PC-3 (cell line): Measurements from ENCODE around the gene CHMP6. TPM values are rescaled to one million over a fixed set of nuclear protein-coding genes. Genes with fewer than 3 reads are reported as not detected.

Experiments used
- ATAC-seq: fragments of 200-7000 bp; cut with Tn5 transposase; 2 replicates; pipeline ENCODE4 v1.9.1; 2020; ENCODE audit warnings: mild to moderate bottlenecking, moderate library complexity
- BruUV-seq: library from RNA; stranded (reverse); fragments of 400-500 nt; replicated peaks from 2 replicates; lab custom pipeline; 2021; lab: Mats Ljungman, UMichigan
- CTCF ChIA-PET: fragments of 300-600 bp; sonication (Branson Sonifier 250); formaldehyde crosslinking; loops from one replicate; lab custom pipeline; 2022; ENCODE audit warnings: antibody characterized with exemption; lab: Charles Lee
- POLR2A ChIA-PET: fragments of 300-600 bp; sonication (Branson Sonifier 250); formaldehyde crosslinking; loops from one replicate; lab custom pipeline; 2022; ENCODE audit warnings: antibody characterized with exemption; ENCODE audit not compliant: unreplicated experiment; lab: Charles Lee
- DNase-seq: peaks from one replicate; pipeline ENCODE4 v3.0.0-alpha.2; 2015
- H2AFZ ChIP-seq: fragments of 300-600 bp; sonication (generic); 2 replicates; pipeline ENCODE4 v1.6.0; 2016; ENCODE audit warnings: antibody characterized with exemption, low read length
- H3F3A ChIP-seq: fragments of 300-600 bp; sonication (generic); one replicate; pipeline ENCODE4 v1.6.0; 2017; ENCODE audit warnings: antibody characterized with exemption, low read length, control low read depth, mild to moderate bottlenecking; ENCODE audit not compliant: unreplicated experiment
- H3K27ac ChIP-seq: fragments of 300-600 bp; sonication (generic); 2 replicates; pipeline ENCODE4 v1.5.1; 2016; ENCODE audit warnings: mild to moderate bottlenecking, low read length
- H3K27me3 ChIP-seq: fragments of 300-600 bp; sonication (generic); 2 replicates; pipeline ENCODE4 v1.6.1; 2016; ENCODE audit warnings: low read length, mixed read lengths
- H3K36me3 ChIP-seq: fragments of 300-600 bp; sonication (generic); 2 replicates; pipeline ENCODE4 v1.6.1; 2016; ENCODE audit warnings: low read depth, mixed run types, low read length, mixed read lengths
- H3K4me1 ChIP-seq: fragments of 300-600 bp; sonication (generic); 2 replicates; pipeline ENCODE4 v1.5.1; 2016; ENCODE audit warnings: low read length; ENCODE audit not compliant: insufficient read depth
- H3K4me2 ChIP-seq: fragments of 300-600 bp; sonication (generic); 2 replicates; pipeline ENCODE4 v1.6.0; 2016; ENCODE audit warnings: low read length
- H3K4me3 ChIP-seq: fragments of 300-600 bp; sonication (generic); 2 replicates; pipeline ENCODE4 v1.5.1; 2016; ENCODE audit warnings: mild to moderate bottlenecking, low read length, mixed read lengths
- H3K79me2 ChIP-seq: fragments of 300-600 bp; sonication (generic); 2 replicates; pipeline ENCODE4 v1.6.1; 2017; ENCODE audit warnings: low read length, mixed read lengths
- H3K9ac ChIP-seq: fragments of 300-600 bp; sonication (generic); 2 replicates; pipeline ENCODE4 v1.6.0; 2016; ENCODE audit warnings: mild to moderate bottlenecking, low read length
- H3K9me2 ChIP-seq: fragments of 300-600 bp; sonication (generic); replicated peaks from 2 replicates; pipeline ENCODE4 v1.6.1; 2016; ENCODE audit warnings: mixed run types, low read length, mixed read lengths
- H3K9me3 ChIP-seq: fragments of 300-600 bp; sonication (generic); 2 replicates; pipeline ENCODE4 v1.6.1; 2016; ENCODE audit warnings: low read length, mixed read lengths
- H4K20me1 ChIP-seq: fragments of 300-600 bp; sonication (generic); 2 replicates; pipeline ENCODE4 v1.6.1; 2016; ENCODE audit warnings: low read length, mixed read lengths
- CTCF ChIP-seq: fragments of 300-600 bp; sonication (generic); conservative IDR thresholded peaks from 2 replicates; pipeline ENCODE4 v1.5.1; 2017; ENCODE audit warnings: antibody characterized with exemption, low read depth, mild to moderate bottlenecking, low read length
- EZH2 ChIP-seq: fragments of 300-600 bp; sonication (generic); IDR thresholded peaks from one replicate; pipeline ENCODE4 v1.6.1; 2017; ENCODE audit warnings: antibody characterized with exemption, mild to moderate bottlenecking, low read length; ENCODE audit not compliant: unreplicated experiment
- EZH2phosphoT487 ChIP-seq: fragments of 300-600 bp; sonication (generic); IDR thresholded peaks from 2 replicates; pipeline ENCODE4 v1.6.1; 2018; ENCODE audit warnings: mild to moderate bottlenecking, antibody characterized with exemption, low read length, borderline replicate concordance
- intact Hi-C: fragments of 100-400 bp; cut with micrococcal nuclease; formaldehyde crosslinking; loops from 2 replicates; pipeline ENCODE4 v1.9.0; 2023
- total RNA-seq: library from RNA; depleted of rRNA; stranded (reverse); fragments of >200 nt; gene quantifications from 2 replicates; pipeline ENCODE4 v1.2.3, GENCODE V29; 2014

CHMP6 gene
- total RNA-seq, 1 experiment from 2014 or later = 26.1 TPM

DNA sequence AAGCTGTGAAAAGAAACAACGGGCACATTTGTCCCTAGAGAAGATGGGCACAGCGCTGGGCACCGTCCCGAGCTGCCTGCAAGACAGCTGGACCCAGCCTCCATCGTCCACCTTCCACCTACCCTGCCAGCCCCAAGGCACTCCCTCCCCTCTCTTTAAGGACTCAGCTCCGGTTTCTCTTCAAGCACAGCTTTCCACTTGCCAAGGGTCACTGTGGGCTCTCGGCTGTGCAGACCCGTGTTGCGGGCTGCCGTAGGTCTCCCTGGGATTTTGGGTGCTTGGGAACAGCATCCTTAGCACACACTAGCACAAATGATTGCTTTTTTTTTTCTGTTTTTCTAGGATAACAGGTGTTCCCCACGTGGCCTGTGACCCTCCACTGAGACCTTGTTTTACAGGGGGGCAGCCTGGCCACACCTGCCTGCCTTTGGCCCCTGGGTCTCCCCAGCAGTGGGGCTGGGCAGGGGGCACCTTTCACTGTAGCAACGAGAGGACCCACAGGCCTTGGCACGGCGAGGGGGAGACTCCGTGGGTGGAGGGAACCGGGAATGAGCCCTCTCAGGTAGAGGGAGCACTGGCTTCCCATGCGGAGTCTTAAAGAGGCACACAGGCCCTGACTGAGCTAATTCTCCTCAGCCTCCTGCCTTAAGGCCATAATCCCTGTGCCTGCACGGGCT is 1.4 kb downstream of the CHMP6 start:
- TF ChIP-seq EZH2 (no peak), EZH2phosphoT487 (no peak), CTCF (no peak)
- Histone ChIP-seq H3K27me3 (no peaks in the 10 kb centered on the region), H3K27ac (no peak overlapping the region), H3K4me1 (peaks cover 41% of the 10 kb centered on the region), H3K4me2 (peak overlapping the region; percentile 93), H3K79me2 (peaks cover 16% of the 10 kb centered on the region), H3K4me3 (peak overlapping the region; percentile 93), H4K20me1 (no peaks in the 10 kb centered on the region), H3K9ac (peak overlapping the region; percentile 88; the same call in 1 of the 2 replicates), H3K9me3 (no peaks in the 10 kb centered on the region), H2AFZ (no peak overlapping the region), H3K9me2 (no peaks in the 10 kb centered on the region), H3K36me3 (peaks cover 7% of the 10 kb centered on the region; the same call in 1 of the 2 replicates), H3F3A (no peaks in the 10 kb centered on the region)
- DNase-seq (peak; percentile 31), ATAC-seq (0 out of 2 replicates have a peak, but pooled peaks have one; percentile 4)
- BruUV-seq = TSS peak; percentile 83
- POLR2A ChIA-PET = no interaction called here
- intact Hi-C loops = no loop called here
- CTCF ChIA-PET = no interaction called here

DNA sequence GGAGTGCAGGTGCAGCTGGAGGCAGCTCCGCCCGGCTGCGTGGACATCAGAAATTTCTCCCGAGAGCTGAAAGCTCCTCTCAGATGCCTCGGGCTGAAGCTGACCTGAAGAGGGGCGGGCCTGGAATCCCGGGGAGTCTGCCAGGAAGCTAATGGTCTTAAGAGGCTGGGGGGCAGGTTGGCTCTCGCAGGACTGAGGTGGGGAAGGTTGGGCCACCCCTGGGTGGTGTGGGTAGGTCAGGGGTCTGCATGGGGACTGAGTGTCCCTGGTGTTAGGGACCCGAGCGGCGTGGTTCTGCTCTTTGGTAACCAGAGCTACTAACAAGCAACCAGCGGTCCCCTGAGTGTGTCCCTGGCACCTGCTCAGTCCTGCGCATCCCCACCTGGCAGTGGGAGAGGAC is 3.5 kb downstream of the CHMP6 start:
- Histone ChIP-seq H3K36me3 (peaks cover 20% of the 10 kb centered on the region), H4K20me1 (no peaks in the 10 kb centered on the region), H3K27ac (no peak overlapping the region), H3K9ac (no peak overlapping the region), H3K4me2 (no peak overlapping the region), H3K9me2 (no peaks in the 10 kb centered on the region), H3F3A (no peaks in the 10 kb centered on the region), H2AFZ (no peak overlapping the region), H3K9me3 (no peaks in the 10 kb centered on the region), H3K79me2 (peaks cover 16% of the 10 kb centered on the region), H3K27me3 (no peaks in the 10 kb centered on the region), H3K4me1 (peaks cover 33% of the 10 kb centered on the region), H3K4me3 (no peak overlapping the region)
- CTCF ChIA-PET = no interaction called here
- ATAC-seq = no peak
- TF ChIP-seq CTCF (no peak), EZH2 (no peak), EZH2phosphoT487 (no peak)
- POLR2A ChIA-PET = no interaction called here
- DNase-seq = no peak
- BruUV-seq = no TSS peak
- intact Hi-C loops = no loop called here
